ENCODE results near the gene PARD3B.

PARD3B gene

GRCh38 chr2:204544961-204545860 is at the start of gene PARD3B:
Gene PARD3B, plus strand, starts transcription at chr2:204545475. Its CDS starts 525 bp downstream, at chr2:204546000.
- TF ChIP-seq, protein P1, sequence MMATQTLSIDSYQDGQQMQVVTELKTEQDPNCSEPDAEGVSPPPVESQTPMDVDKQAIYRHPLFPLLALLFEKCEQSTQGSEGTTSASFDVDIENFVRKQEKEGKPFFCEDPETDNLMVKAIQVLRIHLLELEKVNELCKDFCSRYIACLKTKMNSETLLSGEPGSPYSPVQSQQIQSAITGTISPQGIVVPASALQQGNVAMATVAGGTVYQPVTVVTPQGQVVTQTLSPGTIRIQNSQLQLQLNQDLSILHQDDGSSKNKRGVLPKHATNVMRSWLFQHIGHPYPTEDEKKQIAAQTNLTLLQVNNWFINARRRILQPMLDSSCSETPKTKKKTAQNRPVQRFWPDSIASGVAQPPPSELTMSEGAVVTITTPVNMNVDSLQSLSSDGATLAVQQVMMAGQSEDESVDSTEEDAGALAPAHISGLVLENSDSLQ (IDR thresholded peaks at IDR 0.05) = no peak
- TF ChIP-seq ARNT (IDR thresholded peaks at IDR 0.05) (peak; percentile 33; the same call in 1 of the 2 replicates), ELF4 (IDR thresholded peaks at IDR 0.05) (no peak), L3MBTL2 (conservative IDR thresholded peaks at IDR 0.05) (peak; percentile 93), SP1 (IDR thresholded peaks at IDR 0.05) (no peak), FOXA1 (IDR thresholded peaks at IDR 0.05) (no peak)
- ChIA-PET POLR2A (interaction anchor here (0.9 to 1.2 kb wide), 3 partner anchors 9 to 34 kb away, joined by 3 read pairs; no protein-coding TSS in a partner anchor), CTCF (interaction anchor here (0.8 kb wide), 1 partner anchor 11 kb away, joined by 3 read pairs; no protein-coding TSS in a partner anchor)
- DNase-seq (ENCODE audit: extremely low spot score) = peak; percentile 69

GRCh38 chr2:204496779-204497178 is 48.5 kb upstream of the PARD3B start:
- POLR2A ChIA-PET = no interaction called here
- TF ChIP-seq SP1 (IDR thresholded peaks at IDR 0.05) = no peak
- no peak for TF ChIP-seq HDGF (IDR thresholded peaks at IDR 0.05; ENCODE audit: borderline replicate concordance)
- no peak for TF ChIP-seq FOXK2 (IDR thresholded peaks at IDR 0.05)
- TF ChIP-seq FOXA1 (IDR thresholded peaks at IDR 0.05) = no peak
- CTCF ChIA-PET = no interaction called here
- DNase-seq (ENCODE audit: extremely low spot score) = no peak

DNA sequence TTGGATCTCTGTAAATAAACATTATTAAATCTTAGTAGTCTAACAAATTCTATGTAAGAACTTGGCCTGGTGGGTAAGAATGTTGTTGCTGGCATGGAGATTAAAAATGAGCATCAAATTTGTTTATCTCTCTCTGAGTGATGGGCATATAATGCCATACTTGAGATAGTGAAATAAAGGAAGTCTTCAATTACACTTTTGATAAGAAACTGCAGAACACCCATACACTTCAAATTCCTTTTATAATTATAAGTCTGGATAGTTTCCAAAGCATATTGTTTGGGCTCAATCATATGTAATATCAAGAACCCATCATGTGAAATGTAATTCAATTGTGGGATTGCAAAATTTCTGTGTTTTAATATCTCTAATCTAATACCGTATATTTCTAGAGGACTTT is 47.4 kb upstream of the PARD3B start:
- no peak for DNase-seq (ENCODE audit: extremely low spot score)
- POLR2A ChIA-PET = no interaction called here
- CTCF ChIA-PET = no interaction called here
- TF ChIP-seq NFRKB (IDR thresholded peaks at IDR 0.05) (no peak), L3MBTL2 (conservative IDR thresholded peaks at IDR 0.05) (no peak), LEF1 (IDR thresholded peaks at IDR 0.05; ENCODE audit: borderline replicate concordance) (no peak), CTBP1 (IDR thresholded peaks at IDR 0.05; ENCODE audit: borderline replicate concordance) (no peak), ELF4 (IDR thresholded peaks at IDR 0.05) (no peak), ARNT (IDR thresholded peaks at IDR 0.05) (no peak), HDGF (IDR thresholded peaks at IDR 0.05; ENCODE audit: borderline replicate concordance) (no peak), FOXM1 (IDR thresholded peaks at IDR 0.05; ENCODE audit: borderline replicate concordance) (no peak), FOXA1 (IDR thresholded peaks at IDR 0.05) (no peak), SP1 (IDR thresholded peaks at IDR 0.05) (no peak)
- TF ChIP-seq, protein P1 (IDR thresholded peaks at IDR 0.05) = no peak

- TF ChIP-seq HDGF (IDR thresholded peaks at IDR 0.05; ENCODE audit: borderline replicate concordance) (no peak), CTBP1 (IDR thresholded peaks at IDR 0.05; ENCODE audit: borderline replicate concordance) (no peak), TARDBP (IDR thresholded peaks at IDR 0.05) (no peak), SP1 (IDR thresholded peaks at IDR 0.05) (no peak), FOXM1 (IDR thresholded peaks at IDR 0.05; ENCODE audit: borderline replicate concordance) (no peak), ELF4 (IDR thresholded peaks at IDR 0.05) (no peak)
- ChIA-PET POLR2A (no interaction called here), CTCF (no interaction called here)
- no peak for DNase-seq (ENCODE audit: extremely low spot score)
Measured at GRCh38 chr2:204498291-204498690, 47.0 kb upstream of the PARD3B start.

DNA sequence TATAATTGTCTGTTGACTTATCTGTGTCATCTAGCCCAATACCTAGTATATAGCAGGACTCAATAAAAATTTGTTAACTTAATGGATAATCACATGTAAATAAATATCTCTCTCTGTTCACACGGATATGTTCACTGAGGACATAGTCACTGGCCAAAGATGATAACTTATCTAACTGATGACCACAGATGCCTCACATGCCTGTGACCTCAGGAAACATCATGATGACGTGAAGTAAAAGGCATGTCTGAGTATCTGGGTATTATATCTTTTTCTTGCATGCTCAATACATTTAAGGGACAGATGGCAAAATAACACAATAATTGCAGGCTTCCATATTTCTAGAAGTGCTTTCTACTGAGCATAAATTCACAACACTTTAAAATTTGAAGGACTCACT is 41.4 kb upstream of the PARD3B start:
- CTCF ChIA-PET = no interaction called here
- POLR2A ChIA-PET = no interaction called here
- no peak for TF ChIP-seq TARDBP (IDR thresholded peaks at IDR 0.05)
- no peak for TF ChIP-seq HDGF (IDR thresholded peaks at IDR 0.05; ENCODE audit: borderline replicate concordance)
- TF ChIP-seq L3MBTL2 (conservative IDR thresholded peaks at IDR 0.05) = no peak
- no peak for TF ChIP-seq FOXA1 (IDR thresholded peaks at IDR 0.05)
- no peak for TF ChIP-seq ARNT (IDR thresholded peaks at IDR 0.05)
- TF ChIP-seq ZNF384 (IDR thresholded peaks at IDR 0.05) = no peak
- DNase-seq (ENCODE audit: extremely low spot score) = no peak

DNA sequence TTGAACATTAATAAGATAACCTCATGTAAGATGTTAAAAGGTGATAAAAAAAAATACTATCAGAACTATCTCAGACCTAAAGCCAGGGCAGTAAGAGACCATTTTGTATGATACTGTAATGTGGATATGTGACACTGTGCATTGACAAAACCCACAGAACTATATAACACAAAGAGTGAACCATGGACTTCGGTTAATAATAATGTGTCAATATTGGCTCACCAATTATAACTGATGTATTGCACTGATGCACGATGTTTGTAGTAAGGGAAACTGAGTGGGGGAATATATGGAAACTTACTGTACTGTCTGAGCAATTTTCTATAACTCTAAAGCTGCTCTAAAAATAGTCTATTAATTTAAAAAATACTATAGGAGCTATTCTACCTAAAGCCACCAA is 40.7 kb upstream of the PARD3B start:
- DNase-seq (ENCODE audit: extremely low spot score) = no peak
- TF ChIP-seq, protein P1 (IDR thresholded peaks at IDR 0.05) = no peak
- TF ChIP-seq LEF1 (IDR thresholded peaks at IDR 0.05; ENCODE audit: borderline replicate concordance) = no peak
- CTCF ChIA-PET = no interaction called here
- POLR2A ChIA-PET = no interaction called here

DNA sequence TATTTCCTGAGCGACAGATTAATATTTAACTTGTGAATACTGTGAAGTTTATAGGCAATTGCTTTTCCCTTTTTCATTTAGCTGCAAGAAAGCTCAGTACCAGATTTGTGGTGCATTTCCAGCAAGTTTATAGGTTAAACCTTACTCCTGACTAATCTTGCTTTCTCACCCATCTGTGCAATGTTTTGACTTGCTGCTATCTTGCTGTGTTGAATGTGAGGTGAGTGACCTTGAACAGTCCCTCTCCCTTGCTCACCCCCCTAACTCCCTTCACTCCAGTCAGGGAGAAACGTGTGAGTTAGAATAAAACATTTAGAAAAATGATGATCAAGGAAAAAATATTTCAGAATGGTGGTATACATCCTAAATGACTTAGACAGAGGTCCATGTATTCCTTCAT is 39.8 kb upstream of the PARD3B start:
- ChIA-PET POLR2A (no interaction called here), CTCF (no interaction called here)
- TF ChIP-seq BHLHE40 (IDR thresholded peaks at IDR 0.05; ENCODE audit: borderline replicate concordance) = no peak
- no peak for TF ChIP-seq SUZ12 (IDR thresholded peaks at IDR 0.05)
- TF ChIP-seq FOXM1 (IDR thresholded peaks at IDR 0.05; ENCODE audit: borderline replicate concordance) = no peak
- TF ChIP-seq ELF4 (IDR thresholded peaks at IDR 0.05) = no peak
- TF ChIP-seq, protein P1 (IDR thresholded peaks at IDR 0.05) = no peak
- no peak for TF ChIP-seq CTBP1 (IDR thresholded peaks at IDR 0.05; ENCODE audit: borderline replicate concordance)
- TF ChIP-seq FOXK2 (IDR thresholded peaks at IDR 0.05) = no peak
- no peak for TF ChIP-seq L3MBTL2 (conservative IDR thresholded peaks at IDR 0.05)
- no peak for TF ChIP-seq ZNF384 (IDR thresholded peaks at IDR 0.05)
- TF ChIP-seq SP1 (IDR thresholded peaks at IDR 0.05) = no peak
- TF ChIP-seq TARDBP (IDR thresholded peaks at IDR 0.05) = no peak
- no peak for TF ChIP-seq ARNT (IDR thresholded peaks at IDR 0.05)
- TF ChIP-seq FOXA1 (IDR thresholded peaks at IDR 0.05) = no peak
- no peak for DNase-seq (ENCODE audit: extremely low spot score)
